ENCODE measurements around the gene GATA6.

GRCh38 chr18:22238681-22239080 lies 69.3 kb downstream of the GATA6 start:
- no peak for TF ChIP-seq EZH2 (IDR thresholded peaks at IDR 0.05; ENCODE audit: low read depth, unreplicated experiment)
- TF ChIP-seq POLR2AphosphoS5 (IDR thresholded peaks at IDR 0.05; ENCODE audit: low read depth): no peak
- no peak for TF ChIP-seq CTCF (conservative IDR thresholded peaks at IDR 0.05; ENCODE audit: low read depth in 2 of 2)
- no peak for TF ChIP-seq CREB1 (CRISPR knock-in tag; IDR thresholded peaks at IDR 0.05; ENCODE audit: low read depth)
